GM12874 (cell line): ENCODE results near the gene IGF2BP1.

ENCODE experiments used
- TF ChIP-seq, protein P1 (sequence below): IDR thresholded peaks from 2 replicates; pipeline ENCODE4 v1.5.1; 2011; ENCODE audit warnings: low read depth, mild to moderate bottlenecking, control low read depth, low read length, moderate library complexity; ENCODE audit not compliant: insufficient read depth

Gene IGF2BP1

DNA sequence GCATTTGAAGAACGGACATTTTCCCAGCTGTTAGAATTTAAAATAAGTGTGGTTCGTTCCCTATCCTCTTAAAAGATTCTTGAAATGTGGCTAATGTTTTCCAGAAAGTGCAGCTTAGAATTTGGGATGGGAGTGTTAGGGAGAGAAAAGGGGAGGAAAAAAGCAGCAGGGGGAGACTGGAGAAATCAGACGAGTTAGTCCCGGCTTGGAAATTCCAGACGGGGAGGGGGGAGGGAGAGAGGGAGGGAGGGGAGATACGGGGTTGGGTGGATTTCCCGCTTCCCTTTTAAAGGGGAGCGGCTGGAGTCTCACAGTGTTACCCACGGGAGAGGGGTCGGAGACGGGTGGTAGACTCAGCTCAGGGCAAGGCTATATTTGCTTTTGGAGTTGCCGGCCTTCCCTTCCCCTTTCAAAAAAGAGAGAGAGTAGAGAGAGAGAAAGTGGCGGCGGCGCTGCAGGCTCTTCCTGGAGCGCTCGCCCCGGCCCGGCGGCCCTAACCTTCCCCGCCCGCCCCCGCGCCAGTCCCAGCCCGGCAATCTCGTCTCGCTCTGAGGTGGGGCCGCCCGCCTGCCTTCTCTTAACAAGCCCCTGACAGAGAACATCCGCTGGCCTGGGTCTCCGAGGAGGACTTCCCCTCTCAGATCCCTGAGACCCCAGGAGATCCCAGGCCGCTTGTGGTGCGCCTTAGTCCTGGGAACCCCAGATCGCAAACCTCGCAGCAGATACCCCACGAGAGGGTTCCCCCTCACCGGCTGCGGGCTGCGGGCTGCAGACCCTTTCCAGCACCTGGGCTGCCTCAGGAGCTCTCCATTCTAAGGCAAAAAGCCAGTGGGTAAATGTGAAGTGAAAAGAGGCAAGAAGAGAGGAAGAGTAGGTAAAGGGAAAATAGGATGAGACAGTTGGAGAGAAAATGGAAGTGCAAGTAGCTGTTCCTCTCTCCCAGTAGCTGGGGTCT is 6.6 kb downstream of the IGF2BP1 start:
- TF ChIP-seq, protein P1, sequence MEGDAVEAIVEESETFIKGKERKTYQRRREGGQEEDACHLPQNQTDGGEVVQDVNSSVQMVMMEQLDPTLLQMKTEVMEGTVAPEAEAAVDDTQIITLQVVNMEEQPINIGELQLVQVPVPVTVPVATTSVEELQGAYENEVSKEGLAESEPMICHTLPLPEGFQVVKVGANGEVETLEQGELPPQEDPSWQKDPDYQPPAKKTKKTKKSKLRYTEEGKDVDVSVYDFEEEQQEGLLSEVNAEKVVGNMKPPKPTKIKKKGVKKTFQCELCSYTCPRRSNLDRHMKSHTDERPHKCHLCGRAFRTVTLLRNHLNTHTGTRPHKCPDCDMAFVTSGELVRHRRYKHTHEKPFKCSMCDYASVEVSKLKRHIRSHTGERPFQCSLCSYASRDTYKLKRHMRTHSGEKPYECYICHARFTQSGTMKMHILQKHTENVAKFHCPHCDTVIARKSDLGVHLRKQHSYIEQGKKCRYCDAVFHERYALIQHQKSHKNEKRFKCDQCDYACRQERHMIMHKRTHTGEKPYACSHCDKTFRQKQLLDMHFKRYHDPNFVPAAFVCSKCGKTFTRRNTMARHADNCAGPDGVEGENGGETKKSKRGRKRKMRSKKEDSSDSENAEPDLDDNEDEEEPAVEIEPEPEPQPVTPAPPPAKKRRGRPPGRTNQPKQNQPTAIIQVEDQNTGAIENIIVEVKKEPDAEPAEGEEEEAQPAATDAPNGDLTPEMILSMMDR = no peak

DNA sequence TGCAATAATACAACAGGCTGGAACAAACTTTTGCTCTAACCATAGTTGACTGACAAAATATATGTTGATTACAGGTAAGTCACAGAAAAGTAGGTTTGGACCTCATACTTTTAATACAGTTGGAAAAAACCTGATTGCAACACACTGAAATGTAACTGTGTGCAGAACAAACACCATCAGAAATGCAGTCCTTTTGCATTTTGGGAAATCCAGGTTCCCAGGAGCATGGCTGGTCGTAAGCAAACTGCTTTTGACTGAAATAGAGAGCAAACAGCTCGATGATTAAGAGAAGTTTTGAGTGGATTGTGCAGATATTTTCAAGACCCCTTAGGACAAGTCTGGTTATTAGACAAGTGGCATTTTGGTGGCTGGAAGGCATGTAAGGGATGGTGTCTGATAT is 8.0 kb downstream of the IGF2BP1 start:
- TF ChIP-seq, protein P1 = no peak

- TF ChIP-seq, protein P1 = no peak
Measured at GRCh38 chr17:49012769-49013255, 15.6 kb downstream of the IGF2BP1 start.

GRCh38 chr17:49013311-49014213 is 16.4 kb downstream of the IGF2BP1 start:
- TF ChIP-seq, protein P1 = no peak

- TF ChIP-seq, protein P1 = no peak
Measured at GRCh38 chr17:49015179-49015923, 18.2 kb downstream of the IGF2BP1 start.

DNA sequence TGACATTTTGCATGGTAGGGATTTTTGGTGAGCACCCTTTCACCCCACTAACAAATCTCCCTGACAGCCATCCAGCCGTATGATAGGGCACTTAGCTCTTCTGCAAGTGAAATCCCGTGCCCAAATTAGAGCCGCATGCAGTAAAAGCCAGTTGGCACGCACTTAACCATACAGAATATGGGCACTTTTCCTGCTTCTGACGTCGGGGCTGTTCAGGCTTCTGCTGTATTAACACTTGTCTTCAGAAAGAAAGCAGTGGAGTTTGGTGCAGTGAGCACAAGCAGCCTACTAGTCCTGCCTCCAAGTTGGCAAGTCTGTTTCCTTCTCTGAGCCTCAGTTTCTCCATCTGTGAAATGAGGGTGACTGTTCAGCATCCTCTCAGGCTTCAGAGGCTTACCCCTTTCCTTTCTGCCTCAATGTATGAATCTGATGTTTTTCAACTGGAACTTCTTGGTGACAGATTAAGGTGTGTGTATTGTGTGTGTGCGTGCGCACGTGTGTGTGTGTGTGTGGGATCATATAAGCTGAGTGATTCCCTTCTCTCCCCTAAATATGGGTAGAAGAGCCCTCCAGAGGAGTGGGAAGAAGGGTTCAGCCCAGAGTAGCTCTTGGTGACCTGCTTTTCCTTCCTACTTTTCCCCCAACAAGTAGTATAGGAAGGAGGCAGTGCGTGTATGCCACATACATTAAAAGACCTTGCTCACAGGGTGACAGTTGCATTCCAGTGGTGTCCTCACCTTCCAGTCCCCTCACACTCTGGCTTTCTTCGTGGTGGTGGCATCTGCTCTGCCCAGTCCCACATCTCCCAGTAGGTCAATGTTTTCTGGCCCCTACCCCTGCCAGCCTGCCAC is 19.0 kb downstream of the IGF2BP1 start:
- TF ChIP-seq, protein P1 = no peak
